H1 (cell line): ENCODE results near the gene CUEDC1. TPM values are rescaled to one million over a fixed set of nuclear protein-coding genes. Genes with fewer than 3 reads are reported as not detected.
A peak's percentile ranks its signal among the peaks of the same experiment; 100 is the strongest.

Experiments
- CTCF ChIA-PET: fragments of 300-600 bp; sonication (Branson Sonifier 250); formaldehyde crosslinking; loops from one replicate; lab custom pipeline; 2021; ENCODE audit not compliant: partially characterized antibody; lab: Charles Lee
- POLR2A ChIA-PET: fragments of 300-600 bp; sonication (Branson Sonifier 250); formaldehyde crosslinking; loops from one replicate; lab custom pipeline; 2021; ENCODE audit warnings: inconsistent platforms; ENCODE audit not compliant: partially characterized antibody; lab: Charles Lee
- DNase-seq, 2 experiments: peaks; one replicate each; pipeline versions ENCODE4 v3.0.0 to v3.0.0-alpha.2; 2010 to 2022; ENCODE audit warnings: low spot score in 2 of 2, low read depth in 1 of 2, mixed read lengths in 1 of 2
- FAIRE-seq: peaks from 2 replicates; lab custom pipeline; 2011; peaks lifted over from hg19 to GRCh38; lab: Jason Lieb, UNC
- H2AFZ ChIP-seq: 2 replicates; pipeline ENCODE4 v1.8.1; 2012; ENCODE audit warnings: low read length, inconsistent platforms
- H2AK5ac ChIP-seq: 2 replicates; pipeline ENCODE4 v1.6.1; 2013; ENCODE audit warnings: low read depth, low read length
- H2BK120ac ChIP-seq: replicated peaks from 2 replicates; pipeline ENCODE3; 2013; ENCODE audit warnings: low read depth, low read length, inconsistent platforms
- H2BK12ac ChIP-seq: 2 replicates; pipeline ENCODE4 v1.6.1; 2013; ENCODE audit warnings: low read depth, low read length
- H2BK15ac ChIP-seq: 2 replicates; pipeline ENCODE4 v1.6.1; 2013; ENCODE audit warnings: low read length
- H2BK20ac ChIP-seq: 2 replicates; pipeline ENCODE4 v1.6.1; 2013; ENCODE audit warnings: low read length
- H2BK5ac ChIP-seq: 2 replicates; pipeline ENCODE4 v1.6.1; 2013; ENCODE audit warnings: low read depth, low read length
- H3K14ac ChIP-seq: 2 replicates; pipeline ENCODE4 v1.6.1; 2013; ENCODE audit warnings: inconsistent platforms; ENCODE audit not compliant: insufficient read length
- H3K18ac ChIP-seq: 2 replicates; pipeline ENCODE4 v1.6.1; 2013; ENCODE audit warnings: low read length; ENCODE audit errors: extremely low read depth
- H3K23ac ChIP-seq: 2 replicates; pipeline ENCODE4 v1.6.1; 2013; ENCODE audit warnings: inconsistent platforms; ENCODE audit not compliant: insufficient read length
- H3K23me2 ChIP-seq: 2 replicates; pipeline ENCODE4 v1.6.1; 2013; ENCODE audit warnings: low read depth, low read length
- H3K27ac ChIP-seq: 2 replicates; pipeline ENCODE4 v1.6.1; 2011; ENCODE audit warnings: low read depth, low read length, inconsistent platforms
- H3K27me3 ChIP-seq, 4 experiments: replicated peaks in 1 of 4; 1 replicate in 1 of 4; 2 replicates in 3 of 4; pipeline versions ENCODE4 v1.6.1 to v1.8.1; 2011 to 2013; ENCODE audit warnings: low read length in 3 of 4, mild to moderate bottlenecking in 3 of 4, inconsistent platforms in 2 of 4, mixed read lengths in 2 of 4, moderate library complexity in 1 of 4; ENCODE audit not compliant: control insufficient read depth in 3 of 4, insufficient read depth in 3 of 4; ENCODE audit errors: extremely low read depth in 1 of 4
- H3K36me3 ChIP-seq, 4 experiments: 2 replicates each; pipeline versions ENCODE4 v1.6.1 to v1.8.1; 2011 to 2013; ENCODE audit warnings: mild to moderate bottlenecking in 4 of 4, low read length in 3 of 4, moderate library complexity in 2 of 4, control low read depth in 1 of 4, inconsistent platforms in 1 of 4; ENCODE audit not compliant: insufficient read depth in 4 of 4, control insufficient read depth in 2 of 4
- H3K4ac ChIP-seq: replicated peaks from 2 replicates; pipeline ENCODE3; 2013; ENCODE audit warnings: low read length, low read depth, mixed read lengths, inconsistent platforms; ENCODE audit not compliant: insufficient read length
- H3K4me1 ChIP-seq, 4 experiments: replicated peaks in 1 of 4; 1 replicate in 1 of 4; 2 replicates in 3 of 4; pipeline versions ENCODE4 v1.6.1 to v1.8.1; 2011 to 2013; ENCODE audit warnings: low read length in 3 of 4, inconsistent platforms in 2 of 4, mixed read lengths in 1 of 4; ENCODE audit not compliant: insufficient read depth in 4 of 4, control insufficient read depth in 3 of 4
- H3K4me2 ChIP-seq, 2 experiments: 2 replicates each; pipeline versions ENCODE4 v1.6.1 to v1.8.1; 2011 to 2013; ENCODE audit warnings: low read depth in 2 of 2, low read length in 2 of 2, control low read depth in 1 of 2, inconsistent platforms in 1 of 2, mild to moderate bottlenecking in 1 of 2; ENCODE audit not compliant: insufficient read depth in 1 of 2
- H3K4me3 ChIP-seq, 4 experiments: fragments of 200-600, 300-600 bp in 1 of 4; sonication (generic), shearing (Covaris generic), sonication (Bioruptor Twin) in 1 of 4; 2 replicates each; pipeline versions ENCODE4 v1.5.1 to v1.8.1; 2011 to 2016; ENCODE audit warnings: low read length in 4 of 4, low read depth in 3 of 4, control low read depth in 2 of 4, inconsistent platforms in 2 of 4, mild to moderate bottlenecking in 2 of 4, mixed read lengths in 1 of 4, moderate library complexity in 1 of 4; ENCODE audit not compliant: insufficient read depth in 2 of 4; ENCODE audit errors: extremely low read depth in 1 of 4
- H3K56ac ChIP-seq: replicated peaks from 2 replicates; pipeline ENCODE3; 2013; ENCODE audit warnings: low read depth, mild to moderate bottlenecking, mixed read lengths, low read length, inconsistent platforms; ENCODE audit not compliant: insufficient read length
- H3K79me1 ChIP-seq: 2 replicates; pipeline ENCODE4 v1.6.1; 2013; ENCODE audit warnings: low read depth, low read length, control low read depth
- H3K79me2 ChIP-seq, 2 experiments: 2 replicates each; pipeline versions ENCODE4 v1.6.1 to v1.8.1; 2012 to 2013; ENCODE audit warnings: low read length in 2 of 2, mild to moderate bottlenecking in 2 of 2, inconsistent platforms in 1 of 2; ENCODE audit not compliant: insufficient read depth in 2 of 2, control insufficient read depth in 1 of 2
- H3K9ac ChIP-seq, 4 experiments: replicated peaks in 1 of 4; 1 replicate in 1 of 4; 2 replicates in 3 of 4; pipeline versions ENCODE4 v1.6.1 to v1.8.1; 2011 to 2013; ENCODE audit warnings: low read depth in 3 of 4, low read length in 3 of 4, control low read depth in 2 of 4, mild to moderate bottlenecking in 2 of 4, moderate library complexity in 2 of 4, inconsistent platforms in 1 of 4; ENCODE audit errors: extremely low read depth in 1 of 4
- H3K9me3 ChIP-seq, 2 experiments: 2 replicates each; pipeline versions ENCODE4 v1.6.1 to v1.8.1; 2012 to 2013; ENCODE audit warnings: mild to moderate bottlenecking in 2 of 2, moderate library complexity in 2 of 2, control low read depth in 1 of 2, inconsistent platforms in 1 of 2, low read depth in 1 of 2, low read length in 1 of 2, mixed read lengths in 1 of 2; ENCODE audit not compliant: insufficient read depth in 2 of 2
- H4K20me1 ChIP-seq, 2 experiments: replicated peaks in 1 of 2; 2 replicates each; pipeline versions ENCODE3 to v1.8.1; 2011 to 2013; ENCODE audit warnings: inconsistent platforms in 2 of 2, low read length in 2 of 2, mild to moderate bottlenecking in 1 of 2; ENCODE audit not compliant: insufficient read depth in 2 of 2, control insufficient read depth in 1 of 2
- H4K5ac ChIP-seq: 2 replicates; pipeline ENCODE4 v1.6.1; 2013; ENCODE audit warnings: low read length, low read depth, mixed read lengths, inconsistent platforms; ENCODE audit not compliant: insufficient read length
- H4K8ac ChIP-seq: 2 replicates; pipeline ENCODE4 v1.8.0; 2013; ENCODE audit warnings: mild to moderate bottlenecking, moderate library complexity, low read length, inconsistent platforms; ENCODE audit not compliant: insufficient read depth; ENCODE audit errors: extremely low read depth
- H4K91ac ChIP-seq: replicated peaks from 2 replicates; pipeline ENCODE3; 2013; ENCODE audit warnings: low read length, mixed read lengths, inconsistent platforms; ENCODE audit not compliant: insufficient read length
- POLR2A ChIP-seq, 2 experiments: IDR thresholded peaks; 1 replicate in 1 of 2; 2 replicates in 1 of 2; pipeline ENCODE4 v1.6.1; 2011; ENCODE audit warnings: low read depth in 2 of 2, low read length in 2 of 2, mild to moderate bottlenecking in 2 of 2; ENCODE audit errors: control extremely low read depth in 1 of 2
- RAD21 ChIP-seq, 2 experiments: IDR thresholded peaks in 1 of 2; conservative IDR thresholded peaks in 1 of 2; 2 replicates each; pipeline ENCODE4 v1.6.1; 2011; ENCODE audit warnings: low read depth in 2 of 2, low read length in 2 of 2, improper control_type of control experiment in 1 of 2, inconsistent platforms in 1 of 2, mild to moderate bottlenecking in 1 of 2, moderate library complexity in 1 of 2
- RBBP5 ChIP-seq: IDR thresholded peaks from 2 replicates; pipeline ENCODE4 v1.7.1; 2012; ENCODE audit warnings: low read depth, mild to moderate bottlenecking, inconsistent platforms, low read length, moderate library complexity, borderline replicate concordance
- WGBS, 2 experiments: shearing (Covaris generic) in 1 of 2; methylation state at CpG; one replicate each; pipeline versions ENCODE4 v1.1.6 to v1.1.7; 2013 to 2015; ENCODE audit warnings: low lambda C conversion rate in 2 of 2, mixed read lengths in 2 of 2, inconsistent platforms in 1 of 2, low coverage in 1 of 2, missing lambda C conversion rate in 1 of 2; ENCODE audit not compliant: insufficient replicate concordance in 2 of 2, insufficient coverage in 1 of 2, insufficient read length in 1 of 2; ENCODE audit errors: extremely low coverage in 1 of 2, missing lambda C conversion rate in 1 of 2; 5-methylcytosine and 5-hydroxymethylcytosine counted together
- polyA plus RNA-seq, 7 experiments: library from polyadenylated mRNA; depleted of rRNA in 3 of 7; stranded (reverse) in 5 of 7; unstranded in 2 of 7; fragments of >200 nt in 5 of 7; fragments of 200-250 nt in 2 of 7; gene quantifications; 1 replicate in 5 of 7; 2 replicates in 1 of 7; 4 replicates in 1 of 7; pipeline versions ENCODE4 v1.2.1 to v1.2.3, GENCODE V29; 2011 to 2013; ENCODE audit warnings: missing spikeins in 2 of 7, mixed read lengths in 2 of 7
- total RNA-seq: library from RNA; stranded (reverse); fragmentation: NEBNext Ultra II Directional; extraction: Animal tissue kit (Norgen Biotek cat#: 25700); gene quantifications from 2 replicates; pipeline ENCODE4 v1.2.1, GENCODE V29; 2021
- TF ChIP-seq, protein P1 (sequence below), 3 experiments: IDR thresholded peaks; 1 replicate in 2 of 3; 2 replicates in 1 of 3; pipeline versions ENCODE4 v1.5.1 to v1.6.1; 2011; ENCODE audit warnings: low read length in 3 of 3, mild to moderate bottlenecking in 3 of 3, inconsistent platforms in 2 of 3, low read depth in 1 of 3, moderate library complexity in 1 of 3; ENCODE audit not compliant: insufficient read depth in 1 of 3; ENCODE audit errors: control extremely low read depth in 1 of 3

Gene CUEDC1
- total and polyA plus RNA-seq, 2 of the 8 experiments (the other 6 are each of a cell fraction or from before 2014, with no cell fraction given): 4.0 to 10.7 TPM

DNA sequence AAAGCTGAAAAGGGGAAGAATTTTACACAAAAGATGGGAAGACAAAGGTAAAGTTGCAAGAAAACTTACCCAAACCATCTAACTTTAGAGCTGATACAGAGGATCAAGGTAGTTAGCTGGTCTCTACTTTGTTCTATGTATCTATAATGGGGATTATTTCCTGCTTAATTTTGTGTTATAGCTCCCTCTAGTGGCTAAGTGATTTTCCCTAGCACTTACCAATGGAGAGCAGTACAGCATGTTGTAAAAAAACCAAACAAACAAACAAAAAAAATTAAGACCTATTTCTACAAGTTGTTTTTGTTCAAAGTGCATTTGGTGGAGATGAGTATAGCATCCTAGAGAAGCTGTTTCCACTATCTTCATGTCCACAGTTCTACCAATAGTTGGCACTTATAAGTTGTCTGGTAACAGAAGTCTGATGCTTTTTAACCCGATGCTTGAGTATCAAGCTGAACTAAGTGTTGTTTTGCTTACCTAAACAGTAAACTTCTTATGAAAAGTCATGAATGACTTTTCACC is 44.3 kb upstream of the CUEDC1 start:
- Histone ChIP-seq H3K14ac (no peak overlapping the region), H3K23me2 (no peaks in the 10 kb centered on the region), H2BK120ac (no peak overlapping the region), H3K4me1 (no peaks in the 10 kb centered on the region; a peak in 2 of 7 replicates), H3K9ac (no peak overlapping the region), H4K5ac (no peak overlapping the region), H2BK15ac (no peak overlapping the region), H2BK20ac (no peak overlapping the region), H3K4me3 (no peak overlapping the region), H2AFZ (no peak overlapping the region), H3K79me2 (peaks cover 0 to 31% of the 10 kb centered on the region in 2 experiments; a peak in 3 of 4 replicates), H2AK5ac (no peak overlapping the region), H3K9me3 (no peaks in the 10 kb centered on the region), H4K20me1 (peaks cover 5 to 7% of the 10 kb centered on the region in 2 experiments), H3K56ac (no peak overlapping the region), H3K27ac (no peak overlapping the region), H2BK5ac (no peak overlapping the region), H3K27me3 (no peaks in the 10 kb centered on the region), H2BK12ac (no peak overlapping the region), H3K4ac (no peak overlapping the region), H3K18ac (no peak overlapping the region), H3K23ac (no peak overlapping the region), H3K79me1 (no peaks in the 10 kb centered on the region; the same call in 1 of the 2 replicates), H4K8ac (no peak overlapping the region), H3K36me3 (peaks cover 6 to 60% (median 34%) of the 10 kb centered on the region in 4 experiments; a peak in 7 of 8 replicates), H4K91ac (no peak overlapping the region), H3K4me2 (no peak overlapping the region)
- POLR2A ChIA-PET: interaction anchor here (0.6 to 28.0 kb wide), 23 partner anchors 3 to 164 kb away, joined by 3 to 672 read pairs (median 6); partner anchors contain the start of genes CUEDC1, DYNLL2, MRPS23 and SRSF1
- CTCF ChIA-PET: interaction anchor here (0.7 to 15.0 kb wide), 56 partner anchors 9 to 191 kb away, joined by 3 to 384 read pairs (median 4); partner anchors contain the start of genes CUEDC1 and MRPS23
- TF ChIP-seq POLR2A (IDR thresholded peaks at IDR 0.05; ENCODE audit: control extremely low read depth in 1 of 2, low read depth in 2 of 2, low read length in 2 of 2) (peak; percentile 27 to 69), RAD21 (IDR thresholded peaks at IDR 0.05 in 1 of 2, conservative IDR thresholded peaks at IDR 0.05 in 1 of 2; ENCODE audit: low read depth in 2 of 2, low read length in 2 of 2) (peak; percentile 69), RBBP5 (no peak)
- TF ChIP-seq, protein P1, sequence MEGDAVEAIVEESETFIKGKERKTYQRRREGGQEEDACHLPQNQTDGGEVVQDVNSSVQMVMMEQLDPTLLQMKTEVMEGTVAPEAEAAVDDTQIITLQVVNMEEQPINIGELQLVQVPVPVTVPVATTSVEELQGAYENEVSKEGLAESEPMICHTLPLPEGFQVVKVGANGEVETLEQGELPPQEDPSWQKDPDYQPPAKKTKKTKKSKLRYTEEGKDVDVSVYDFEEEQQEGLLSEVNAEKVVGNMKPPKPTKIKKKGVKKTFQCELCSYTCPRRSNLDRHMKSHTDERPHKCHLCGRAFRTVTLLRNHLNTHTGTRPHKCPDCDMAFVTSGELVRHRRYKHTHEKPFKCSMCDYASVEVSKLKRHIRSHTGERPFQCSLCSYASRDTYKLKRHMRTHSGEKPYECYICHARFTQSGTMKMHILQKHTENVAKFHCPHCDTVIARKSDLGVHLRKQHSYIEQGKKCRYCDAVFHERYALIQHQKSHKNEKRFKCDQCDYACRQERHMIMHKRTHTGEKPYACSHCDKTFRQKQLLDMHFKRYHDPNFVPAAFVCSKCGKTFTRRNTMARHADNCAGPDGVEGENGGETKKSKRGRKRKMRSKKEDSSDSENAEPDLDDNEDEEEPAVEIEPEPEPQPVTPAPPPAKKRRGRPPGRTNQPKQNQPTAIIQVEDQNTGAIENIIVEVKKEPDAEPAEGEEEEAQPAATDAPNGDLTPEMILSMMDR (IDR thresholded peaks at IDR 0.05; ENCODE audit: control extremely low read depth in 1 of 3, insufficient read depth in 1 of 3, low read depth in 1 of 3, low read length in 3 of 3): peak in 2 of 3 experiments; percentile 41 to 70; a peak in 2 of 4 replicates
- FAIRE-seq (peak; percentile 19), DNase-seq (no peak)
- 100% methylated on average over 1 of the region's 1 CpG; no CpG with 5 or more reads in 1 of the 2 experiments for WGBS, 2 experiments
